GM18498 (cell line): ENCODE data around the gene ATP6V1D.
A peak's percentile ranks its signal among the peaks of the same experiment; 100 is the strongest.
"Not testable (repeated sequence)": the region's sequence is repeated elsewhere in the genome, so short reads cannot be mapped to it uniquely, and the experiment has no call there.

ENCODE experiments used
- ATAC-seq: cut with Tn5 transposase; IDR thresholded peaks from one replicate; pipeline ENCODE4 v1.9.1; 2021; ENCODE audit warnings: mild to moderate bottlenecking, moderate library complexity; ENCODE audit not compliant: unreplicated experiment

The ATP6V1D gene

DNA sequence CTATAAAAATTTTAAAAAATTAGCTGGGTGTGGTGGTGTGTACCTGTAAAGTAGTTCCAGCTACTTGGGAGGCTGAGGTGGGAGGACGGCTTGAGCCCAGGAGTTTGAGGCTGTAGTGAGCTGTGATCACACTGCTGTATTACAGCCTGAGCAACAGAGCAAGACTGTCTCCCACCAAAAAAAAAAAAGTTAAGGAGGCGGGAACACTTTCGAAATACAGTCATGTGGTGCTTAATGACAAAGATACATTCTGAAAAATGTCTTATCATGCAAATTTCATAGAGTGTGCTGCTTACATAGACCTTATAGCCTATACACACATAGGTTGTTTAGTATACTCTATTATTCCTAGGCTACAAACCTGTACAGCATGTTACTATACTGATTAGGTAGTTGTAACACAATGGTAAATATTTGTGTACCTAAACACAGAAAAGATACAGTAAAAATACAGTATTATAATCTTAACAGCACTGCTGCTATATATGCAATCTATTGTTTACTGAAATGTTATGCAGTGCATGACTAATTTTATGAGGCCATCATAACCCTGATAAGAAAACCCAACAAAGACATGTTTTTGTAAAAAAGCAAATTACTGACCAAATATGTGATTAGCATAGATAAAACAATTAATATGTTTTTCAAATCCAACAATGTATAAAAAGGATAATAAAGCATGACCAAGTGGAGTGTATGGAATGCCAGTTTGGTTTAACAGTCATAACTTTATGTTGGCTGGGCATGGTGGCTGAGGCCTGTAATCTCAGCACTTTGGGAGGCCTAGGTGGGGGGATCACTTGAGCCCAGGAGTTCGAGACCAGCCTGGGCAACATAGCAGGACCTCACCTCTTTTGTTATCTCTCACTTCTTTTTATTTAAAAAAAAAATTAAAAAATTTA lies 11.9 kb upstream of the ATP6V1D start:
- ATAC-seq, result no peak

DNA sequence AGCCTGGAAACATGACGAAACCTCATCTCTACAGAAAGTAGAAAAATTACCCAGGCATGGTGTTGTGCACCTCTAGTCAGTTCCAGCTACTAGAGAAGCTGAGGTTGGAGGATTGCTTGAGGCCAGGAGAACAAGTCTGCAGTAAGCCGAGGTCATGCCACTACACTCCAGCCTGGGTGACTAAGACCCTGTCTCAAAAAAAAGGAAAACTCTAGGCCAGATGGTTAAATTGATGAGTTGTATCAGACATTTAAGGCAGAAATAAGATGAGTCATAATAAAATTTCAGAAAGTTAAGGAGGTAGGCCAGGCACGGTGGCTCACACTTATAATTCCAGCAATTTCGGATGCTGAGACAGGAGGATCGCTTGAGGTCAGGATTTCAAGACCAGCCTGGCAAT lies 11.2 kb upstream of the ATP6V1D start:
- ATAC-seq, result no peak

DNA sequence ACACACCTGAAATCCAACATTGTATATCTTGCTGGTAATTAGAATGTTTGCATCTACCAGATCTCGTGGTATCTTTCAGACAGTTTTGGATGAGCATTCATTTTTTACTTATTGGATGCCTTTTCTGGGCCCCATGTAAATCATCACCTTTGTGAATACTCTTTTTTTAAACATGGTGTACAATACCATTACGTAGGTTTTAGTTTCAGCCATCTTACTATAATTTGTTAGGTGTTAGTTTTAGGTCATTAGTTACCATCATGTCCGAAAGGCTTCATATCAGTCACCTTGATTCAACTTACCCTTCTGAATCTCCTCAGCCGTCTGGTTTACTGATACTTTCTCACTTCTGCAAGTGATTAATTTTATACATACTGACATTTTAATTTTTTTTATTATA lies 5.9 kb upstream of the ATP6V1D start:
- peak; percentile 63 for ATAC-seq

DNA sequence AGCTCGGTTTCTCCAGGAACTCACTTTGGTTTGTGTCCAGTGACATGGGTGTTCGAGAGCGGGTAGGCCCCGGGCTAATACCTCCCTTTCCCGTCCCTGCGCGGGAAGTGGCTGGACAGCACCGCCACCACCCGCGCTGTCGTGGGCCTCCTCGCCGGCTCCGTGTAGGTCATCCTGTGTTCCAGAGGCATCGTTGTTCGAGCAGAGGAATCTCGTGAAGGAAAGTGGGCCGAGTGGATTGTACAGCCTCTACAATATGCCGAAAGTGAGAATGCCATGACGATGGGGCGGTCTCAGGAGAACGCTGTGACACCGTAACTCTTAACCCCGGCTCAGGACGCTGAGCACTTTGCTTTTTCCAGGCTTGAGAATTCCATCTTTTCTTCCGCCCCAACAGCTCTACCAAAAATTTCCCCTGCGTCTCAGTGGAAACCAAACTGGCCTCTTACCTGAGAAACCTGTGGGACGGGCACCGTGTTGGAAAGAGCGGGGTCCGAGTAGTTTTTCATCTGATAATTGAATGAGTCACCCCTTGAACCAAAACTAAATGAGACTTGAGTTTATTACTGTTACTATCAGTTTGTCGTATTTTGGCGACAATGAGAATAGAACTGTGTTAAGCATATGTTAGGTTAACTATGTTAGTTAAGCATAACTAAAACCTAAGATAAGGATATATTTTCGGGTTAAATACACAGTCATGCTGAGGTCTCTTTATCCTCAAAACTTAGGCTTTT lies 1.0 kb upstream of the ATP6V1D start:
- ATAC-seq, result peak; percentile 31

DNA sequence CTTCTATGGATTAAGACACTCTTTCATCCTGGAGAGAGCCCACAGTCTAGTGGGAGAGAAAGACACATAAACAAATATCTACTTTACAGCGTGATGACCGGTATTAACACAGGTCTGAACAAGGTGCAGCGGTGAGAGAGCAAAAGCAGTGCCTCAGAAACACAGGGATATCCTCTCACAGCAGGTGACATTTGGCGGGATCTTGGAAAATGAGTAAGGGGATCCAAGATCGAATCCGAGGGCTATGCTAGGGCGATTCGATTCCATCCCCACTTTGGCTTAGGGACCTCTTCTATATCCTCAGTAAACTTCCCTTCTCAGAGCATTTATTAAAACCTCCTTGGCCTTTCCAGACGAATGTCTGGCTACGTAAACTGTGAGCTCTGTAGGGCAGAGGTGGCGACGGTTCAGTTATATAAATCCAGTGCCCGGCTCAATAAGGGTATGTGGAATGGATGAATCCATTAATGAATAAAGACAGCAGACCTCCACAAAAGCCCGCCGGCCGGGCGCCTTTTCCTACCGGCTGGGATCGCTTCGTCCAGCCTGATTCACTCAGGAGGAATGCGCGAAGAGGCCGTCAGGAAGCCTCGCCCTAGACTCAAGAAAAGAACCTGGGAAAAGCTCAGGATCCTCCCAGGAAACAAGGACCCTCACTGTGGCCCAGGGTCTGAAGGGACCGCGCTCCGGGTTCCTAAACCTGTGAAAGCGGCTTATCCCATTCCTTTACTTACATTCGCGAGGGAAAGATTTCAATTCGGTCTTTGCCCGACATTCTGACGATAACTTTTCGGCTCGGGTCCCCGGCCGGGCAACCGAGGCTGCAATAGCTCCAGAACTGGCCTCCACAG lies 455 bp downstream of the ATP6V1D start:
- ATAC-seq, result peak; percentile 0

DNA sequence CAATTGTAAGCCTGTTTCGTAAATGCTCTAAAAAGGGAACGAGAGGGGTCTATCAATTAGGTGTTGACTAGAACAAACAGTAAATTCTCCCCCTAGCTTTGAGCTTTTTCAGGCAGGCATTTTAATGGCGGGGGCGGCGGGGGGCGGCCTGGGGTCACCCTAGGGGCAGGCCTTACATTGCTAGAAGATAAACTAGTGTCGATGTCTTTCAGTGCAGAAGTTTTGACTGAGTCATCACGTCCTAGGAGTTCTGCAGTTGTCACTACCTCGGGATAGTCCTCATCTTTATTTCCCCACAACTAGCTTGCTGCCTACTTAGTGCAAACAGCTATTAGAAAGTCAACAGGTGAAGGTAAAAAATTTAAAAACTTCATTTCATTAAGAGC lies 1.6 kb downstream of the ATP6V1D start:
- ATAC-seq, result no peak

DNA sequence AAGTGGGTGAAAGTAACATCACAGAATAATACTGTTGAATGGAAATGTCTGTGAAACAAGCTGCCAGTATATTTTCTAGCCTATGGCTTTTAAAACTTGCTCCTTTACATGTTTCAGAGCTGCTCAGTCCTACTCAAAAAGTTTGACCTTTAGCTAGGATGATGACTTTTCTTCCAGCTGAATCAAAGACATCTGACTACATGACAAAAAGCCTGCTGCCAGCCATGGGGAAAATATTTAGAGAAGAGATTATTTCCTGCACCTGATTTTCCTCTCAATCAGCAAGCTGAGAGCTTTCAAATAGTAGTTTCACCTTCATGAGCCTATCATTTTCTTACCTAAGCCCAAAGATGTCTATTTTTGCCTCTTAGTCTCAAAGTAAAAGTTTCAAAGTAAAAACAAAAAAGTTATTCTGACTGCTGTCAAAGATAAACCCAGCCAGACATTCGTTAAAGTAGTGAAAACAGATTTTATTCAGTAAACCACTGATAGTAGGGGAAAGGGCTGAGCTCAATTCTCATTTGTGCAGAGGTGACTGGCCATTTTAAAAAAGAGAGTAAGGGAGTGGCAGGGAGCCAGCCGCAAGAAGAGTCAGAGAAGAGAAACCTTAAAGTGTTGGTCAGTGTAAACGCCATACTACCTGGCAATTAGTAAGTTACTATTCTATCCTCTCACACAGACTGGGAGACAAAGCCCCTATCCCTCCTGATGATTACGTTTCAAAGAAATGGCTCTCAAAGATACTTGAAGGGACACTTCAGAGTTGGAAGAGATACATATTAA lies 2.2 kb downstream of the ATP6V1D start:
- ATAC-seq, result no peak

DNA sequence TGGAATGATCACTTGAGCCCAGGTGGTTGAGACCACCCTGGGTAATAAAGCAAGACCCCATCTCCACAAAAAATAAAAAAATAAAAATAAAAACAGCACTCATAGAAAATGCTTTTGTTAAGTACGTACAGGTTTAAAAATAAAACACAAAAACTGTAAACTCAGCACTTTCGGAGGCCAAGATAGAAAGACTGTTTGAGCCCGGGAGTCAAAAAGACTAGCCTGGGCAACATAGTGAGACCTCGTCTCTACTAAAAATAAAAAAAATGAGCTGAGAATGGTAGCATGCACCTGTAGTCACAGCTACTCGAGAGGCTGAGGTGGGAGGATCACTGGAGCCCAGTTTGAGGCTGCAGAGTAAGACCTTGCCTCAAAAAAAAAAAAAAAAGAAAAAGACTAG lies 7.5 kb downstream of the ATP6V1D start:
- ATAC-seq, result no peak

DNA sequence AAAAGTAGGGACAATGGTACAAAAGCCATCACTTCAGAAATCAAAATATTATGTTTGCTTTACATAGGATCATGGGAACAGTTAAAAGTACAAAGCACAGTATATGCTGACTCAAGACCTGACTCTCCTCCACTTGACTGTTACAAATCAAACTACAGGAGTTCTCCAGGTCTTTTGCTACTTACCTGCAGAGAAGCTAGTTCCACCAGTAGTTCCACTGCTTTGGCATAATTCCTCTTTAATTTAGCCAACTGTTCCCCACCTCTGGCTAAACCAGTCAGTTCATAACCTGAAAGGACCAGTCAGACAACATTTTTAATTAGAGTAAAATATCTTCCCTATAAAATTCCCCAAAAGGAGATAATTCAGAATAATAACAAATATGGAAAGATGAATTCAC lies 14.0 kb downstream of the ATP6V1D start:
- ATAC-seq, result no peak

DNA sequence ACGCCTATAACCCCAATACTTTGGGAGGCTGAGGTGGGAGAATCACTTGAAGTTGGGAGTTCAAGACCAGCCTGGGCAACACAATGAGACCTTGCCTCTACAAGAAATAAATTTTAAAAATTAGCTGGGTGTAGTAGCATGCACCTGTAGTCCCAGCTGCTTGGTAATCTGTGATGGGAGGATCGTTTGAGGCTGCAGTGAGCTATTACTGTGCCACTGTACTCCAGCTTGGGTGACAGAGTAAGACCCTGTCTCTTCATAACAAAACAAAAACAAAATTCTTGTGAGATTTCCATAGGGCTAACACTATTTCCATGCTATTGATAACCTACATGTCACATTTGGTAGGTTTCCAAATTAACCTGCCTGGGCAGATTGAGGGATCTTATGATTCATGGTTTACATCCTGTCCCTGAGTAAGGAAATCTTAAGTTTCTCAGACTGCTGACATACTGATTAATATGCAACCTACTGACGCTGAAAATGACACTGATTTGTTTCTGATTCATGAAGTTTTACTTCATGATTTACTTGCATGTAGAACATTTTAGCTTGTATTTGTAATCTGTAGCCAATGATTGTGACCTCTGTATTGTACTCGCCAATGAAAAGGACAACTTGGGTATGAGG lies 15.9 kb downstream of the ATP6V1D start:
- ATAC-seq, result no peak

DNA sequence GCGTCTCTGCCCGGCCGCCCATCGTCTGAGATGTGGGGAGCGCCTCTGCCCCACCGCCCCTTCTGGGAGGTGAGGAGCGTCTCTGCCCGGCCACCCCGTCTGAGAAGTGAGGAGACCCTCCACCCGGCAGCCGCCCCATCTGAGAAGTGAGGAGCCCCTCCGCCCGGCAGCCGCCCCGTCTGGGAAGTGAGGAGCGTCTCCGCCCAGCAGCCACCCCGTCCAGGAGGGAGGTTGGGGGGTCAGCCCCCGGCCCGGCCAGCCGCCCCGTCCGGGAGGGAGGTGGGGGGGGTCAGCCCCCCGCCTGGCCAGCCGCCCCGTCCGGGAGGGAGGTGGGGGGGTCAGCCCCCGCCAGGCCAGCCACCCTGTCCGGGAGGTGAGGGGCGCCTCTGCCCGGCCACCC lies 18.4 kb downstream of the ATP6V1D start:
- ATAC-seq, result not testable (repeated sequence)

DNA sequence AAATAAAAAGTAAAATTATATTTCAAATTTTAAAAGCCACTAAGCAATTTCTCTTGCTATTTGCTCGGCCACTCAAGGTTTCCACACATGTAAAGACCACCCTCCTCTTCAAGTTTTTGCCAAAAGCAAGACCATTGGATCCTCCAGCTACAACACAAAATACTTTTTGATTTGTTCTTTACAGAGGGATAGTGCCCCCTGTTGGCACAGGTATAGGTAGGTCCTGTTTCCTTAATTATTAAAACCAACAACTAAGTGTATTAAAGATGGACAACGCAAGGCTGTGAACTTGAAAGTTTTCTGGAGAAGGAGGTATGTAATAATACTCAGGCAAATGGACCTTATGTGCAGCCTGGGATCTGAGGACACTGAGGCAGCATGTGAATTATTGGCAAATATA lies 23.8 kb downstream of the ATP6V1D start:
- ATAC-seq, result no peak

DNA sequence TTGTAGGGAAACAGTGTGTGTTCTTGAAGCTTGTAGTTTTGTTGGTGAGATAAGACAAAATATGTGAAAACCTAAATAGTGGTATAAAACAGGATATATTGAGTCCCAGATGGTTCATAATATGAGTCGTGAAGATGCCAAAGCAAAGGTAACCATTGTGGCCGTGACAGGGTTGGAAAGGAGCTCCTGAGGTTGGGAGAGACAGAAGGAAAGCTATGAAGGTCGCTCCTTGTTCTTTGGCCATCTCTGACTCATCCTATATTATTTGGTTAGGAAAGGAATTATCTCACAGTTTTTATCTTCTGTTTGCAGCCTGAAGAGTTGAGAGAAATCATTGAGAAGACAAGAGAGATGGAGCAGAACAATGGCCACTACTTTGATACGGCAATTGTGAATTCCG lies 27.1 kb downstream of the ATP6V1D start:
- ATAC-seq, result no peak

DNA sequence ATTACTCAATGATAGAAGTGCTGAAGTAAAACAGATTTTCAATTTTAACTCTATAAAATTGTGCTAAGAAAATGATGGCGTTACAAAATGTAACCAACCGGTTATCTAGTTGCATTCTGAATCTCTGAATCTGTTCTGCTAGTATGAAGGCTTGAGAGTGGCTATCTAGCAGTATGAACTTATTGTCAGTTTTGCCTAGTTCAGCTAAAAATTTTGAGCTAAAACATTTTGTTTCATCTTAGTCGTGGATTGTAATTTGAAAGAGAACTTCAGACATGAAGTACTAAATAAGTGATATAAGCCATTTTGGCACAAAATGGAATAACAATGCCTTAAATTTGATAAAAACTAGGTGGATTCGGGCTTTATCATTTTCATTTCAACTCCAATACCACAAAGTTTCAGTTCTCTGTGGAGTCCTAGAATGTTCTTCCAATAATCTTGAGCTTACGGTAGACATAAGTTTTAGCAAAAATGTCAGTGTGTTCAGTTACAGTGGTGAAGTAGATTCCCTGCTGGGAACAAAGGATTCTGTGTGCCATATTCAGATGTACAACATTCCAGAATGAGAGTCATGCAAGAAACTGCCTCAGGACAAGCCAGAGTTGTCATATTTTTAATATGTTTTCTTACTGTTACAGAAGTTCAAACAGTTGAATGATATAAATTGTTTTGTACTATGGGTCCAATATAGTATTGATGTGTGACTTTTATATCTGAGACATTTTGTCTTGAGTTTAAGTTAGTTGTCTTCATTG lies 28.1 kb downstream of the ATP6V1D start:
- no peak for ATAC-seq

DNA sequence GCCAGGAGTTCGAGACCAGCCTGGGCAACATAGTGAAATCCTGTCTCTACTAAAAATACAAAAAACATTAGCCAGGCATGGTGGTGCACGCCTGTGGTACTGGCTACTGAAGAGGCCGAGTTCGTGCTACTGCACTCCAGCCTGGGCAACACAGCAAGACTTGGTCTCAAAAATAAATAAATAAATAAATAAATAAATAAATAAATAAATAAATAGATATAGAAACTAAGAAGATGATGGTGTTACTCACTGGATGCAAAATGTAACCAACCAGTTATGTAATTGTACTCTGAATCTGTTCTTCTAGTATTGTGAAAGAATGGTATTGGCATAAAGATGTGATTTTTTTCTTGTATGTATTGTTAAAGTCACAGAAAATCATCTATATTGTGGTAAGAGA lies 29.9 kb downstream of the ATP6V1D start:
- not testable (repeated sequence) for ATAC-seq

DNA sequence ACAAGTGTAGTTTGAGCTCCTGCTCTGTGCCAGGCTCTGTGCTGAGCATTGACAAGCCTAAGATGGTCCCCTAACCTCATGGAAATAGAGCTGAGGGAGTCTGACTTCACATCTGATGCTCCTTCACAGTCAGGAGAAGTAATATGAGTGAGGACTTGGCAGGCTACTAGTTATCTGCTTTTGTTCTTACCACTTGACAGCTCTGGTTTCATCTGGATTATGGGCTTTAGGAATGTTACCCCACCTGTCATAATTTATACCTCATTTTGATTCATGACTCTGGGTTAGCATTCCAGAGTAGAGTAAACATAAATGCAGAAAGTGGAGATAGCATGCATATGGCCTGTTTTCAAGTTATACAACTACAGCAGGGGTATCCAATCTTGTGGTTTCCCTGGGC lies 40.5 kb downstream of the ATP6V1D start:
- ATAC-seq, result no peak

DNA sequence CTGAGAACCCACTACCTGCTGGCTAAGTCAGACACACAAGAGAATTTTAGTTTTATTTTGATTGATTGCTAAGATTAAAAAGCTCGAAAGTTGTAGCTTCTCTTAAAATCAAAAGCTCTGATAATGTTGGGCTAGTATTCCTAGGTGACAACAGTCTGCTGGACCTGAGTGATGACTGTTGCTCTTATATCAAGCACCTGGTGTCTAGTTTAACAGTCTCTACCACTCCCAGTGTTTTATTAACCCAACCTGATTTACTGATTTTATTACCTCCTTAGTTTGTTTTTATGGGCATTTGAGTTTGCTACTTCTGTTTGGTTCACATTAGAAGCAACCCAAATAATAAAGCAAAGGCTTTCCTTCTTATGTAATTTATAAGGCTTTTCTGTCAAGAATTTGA lies 41.8 kb downstream of the ATP6V1D start:
- ATAC-seq, result no peak

DNA sequence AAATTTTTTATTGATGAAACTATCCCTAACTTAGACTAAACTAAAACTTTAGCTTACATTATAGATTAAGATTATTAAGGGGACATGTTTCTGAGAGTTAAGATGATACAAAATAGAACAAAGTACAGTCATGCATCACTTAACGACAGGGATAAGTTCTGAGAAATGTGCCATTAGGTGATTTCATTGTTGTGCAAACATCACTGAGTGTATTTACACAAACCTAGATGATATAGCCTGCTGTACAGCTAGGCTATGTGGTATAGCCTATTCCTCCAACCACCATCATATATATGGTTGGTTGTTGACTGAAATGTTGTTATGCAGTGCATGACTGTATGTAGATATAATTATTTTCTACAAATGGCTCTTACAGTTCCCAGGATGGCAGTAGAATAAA lies 46.5 kb downstream of the ATP6V1D start:
- ATAC-seq, result no peak

DNA sequence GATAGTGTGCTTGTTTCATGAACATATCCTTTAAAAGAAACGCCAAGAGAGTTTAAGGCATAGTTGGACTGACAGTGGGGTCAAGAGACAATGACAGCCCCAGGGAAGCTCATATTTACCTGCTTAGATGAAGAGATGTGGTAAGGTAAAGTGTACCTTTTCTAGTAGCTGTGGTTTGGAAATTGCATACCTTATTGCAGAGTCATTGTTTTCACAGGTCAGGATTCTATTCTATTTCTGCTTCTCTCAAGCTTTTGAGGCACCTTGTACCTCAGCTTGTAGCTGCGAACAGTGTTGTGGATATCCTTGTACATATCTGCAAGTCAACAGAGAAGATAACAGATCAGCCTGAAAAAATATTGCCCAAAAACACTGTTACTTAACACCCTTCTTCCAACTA lies 47.7 kb downstream of the ATP6V1D start:
- ATAC-seq, result no peak
